ENCODE measurements around the gene DMKN. TPM values are rescaled to one million over a fixed set of nuclear protein-coding genes. Genes with fewer than 3 reads are reported as not detected.
A peak's percentile ranks its signal among the peaks of the same experiment; 100 is the strongest.

DMKN gene
- total and polyA plus RNA-seq, 8 donors: 92.5 to 140 (median 111) TPM

DNA sequence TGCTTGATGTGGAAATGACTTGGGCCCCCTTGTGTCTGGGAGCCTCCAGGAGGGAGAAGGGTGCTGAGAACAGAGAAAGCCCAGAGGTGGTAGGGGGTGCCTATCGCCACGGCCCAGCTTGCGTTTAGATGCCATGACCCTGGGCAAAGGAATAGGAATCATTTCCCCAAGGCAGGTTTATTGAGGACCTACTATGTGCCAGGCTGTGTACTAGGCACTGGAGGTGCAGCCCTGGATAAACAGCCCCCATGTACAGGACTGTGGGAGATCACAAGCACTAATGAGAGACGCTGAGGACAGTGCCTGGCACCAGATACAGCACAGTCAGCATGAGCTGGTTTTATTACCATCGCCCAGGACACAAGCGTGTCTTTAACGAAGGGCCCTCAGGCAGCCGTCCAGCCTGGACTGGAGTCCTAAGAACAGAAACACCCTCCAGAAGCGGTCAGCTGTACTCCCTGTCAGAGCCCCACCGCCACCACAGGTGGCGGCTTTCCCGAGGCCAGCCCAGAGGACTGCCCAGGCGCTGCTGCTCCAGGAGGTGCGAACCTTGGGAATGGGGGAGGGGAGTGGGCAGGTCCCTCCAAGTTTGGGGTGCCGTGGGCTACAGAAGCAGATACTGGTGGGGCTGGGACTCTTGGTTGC, 36.6 kb upstream of the DMKN start:
- Histone ChIP-seq H3K9me3 (no peaks in the 10 kb centered on the region), H3K4me3 (no peak overlapping the region), H3K36me3 (peaks cover 0 to 15% of the 10 kb centered on the region in 2 donors), H3K27ac (no peak overlapping the region), H3K27me3 (peaks cover 0 to 1% of the 10 kb centered on the region in 2 donors), H3K4me1 (peaks cover 9 to 13% of the 10 kb centered on the region in 2 donors)
- DNase-seq (no peak), ATAC-seq (no peak)
- intact Hi-C loops (cut with DNase I): no loop called here
- TF ChIP-seq, protein P1, sequence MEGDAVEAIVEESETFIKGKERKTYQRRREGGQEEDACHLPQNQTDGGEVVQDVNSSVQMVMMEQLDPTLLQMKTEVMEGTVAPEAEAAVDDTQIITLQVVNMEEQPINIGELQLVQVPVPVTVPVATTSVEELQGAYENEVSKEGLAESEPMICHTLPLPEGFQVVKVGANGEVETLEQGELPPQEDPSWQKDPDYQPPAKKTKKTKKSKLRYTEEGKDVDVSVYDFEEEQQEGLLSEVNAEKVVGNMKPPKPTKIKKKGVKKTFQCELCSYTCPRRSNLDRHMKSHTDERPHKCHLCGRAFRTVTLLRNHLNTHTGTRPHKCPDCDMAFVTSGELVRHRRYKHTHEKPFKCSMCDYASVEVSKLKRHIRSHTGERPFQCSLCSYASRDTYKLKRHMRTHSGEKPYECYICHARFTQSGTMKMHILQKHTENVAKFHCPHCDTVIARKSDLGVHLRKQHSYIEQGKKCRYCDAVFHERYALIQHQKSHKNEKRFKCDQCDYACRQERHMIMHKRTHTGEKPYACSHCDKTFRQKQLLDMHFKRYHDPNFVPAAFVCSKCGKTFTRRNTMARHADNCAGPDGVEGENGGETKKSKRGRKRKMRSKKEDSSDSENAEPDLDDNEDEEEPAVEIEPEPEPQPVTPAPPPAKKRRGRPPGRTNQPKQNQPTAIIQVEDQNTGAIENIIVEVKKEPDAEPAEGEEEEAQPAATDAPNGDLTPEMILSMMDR (IDR thresholded peaks at IDR 0.05): no peak

DNA sequence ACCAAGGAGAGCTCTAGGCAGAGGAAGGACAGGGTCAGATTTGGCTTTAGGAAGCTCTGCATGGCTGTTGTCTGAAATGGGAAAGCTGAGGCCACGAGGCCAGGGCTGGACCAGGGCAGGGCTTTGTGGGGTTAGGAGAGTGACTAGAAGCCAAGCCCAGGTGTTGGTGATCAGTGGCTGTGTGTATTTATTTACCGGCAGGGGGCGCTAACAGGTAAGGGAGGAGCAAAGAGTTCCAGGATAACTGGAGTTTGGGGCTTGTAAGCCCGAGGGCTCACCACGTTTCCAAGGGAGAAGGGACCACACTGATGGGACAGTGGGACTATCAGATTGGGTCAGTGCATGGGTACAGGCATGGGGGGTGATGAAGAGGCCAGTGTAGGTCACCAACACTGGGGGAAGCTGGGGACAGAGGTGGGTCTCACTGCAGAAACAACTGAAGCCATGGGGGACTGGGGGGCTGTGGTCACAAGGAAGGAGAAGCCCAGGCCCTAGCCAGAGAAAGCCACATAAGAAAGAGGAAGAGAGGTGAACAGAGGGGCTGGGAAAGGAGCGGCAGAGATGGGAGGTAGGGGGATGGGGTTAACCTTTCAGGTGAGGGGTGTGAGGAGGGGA, 35.8 kb upstream of the DMKN start:
- TF ChIP-seq, protein P1 (IDR thresholded peaks at IDR 0.05): peak; percentile 71 to 75
- intact Hi-C loops (cut with DNase I): no loop called here
- Histone ChIP-seq H3K27me3 (no peaks in the 10 kb centered on the region), H3K36me3 (peaks cover 0 to 15% of the 10 kb centered on the region in 2 donors), H3K4me1 (peaks cover 9 to 20% of the 10 kb centered on the region in 2 donors), H3K27ac (no peak overlapping the region), H3K4me3 (no peak overlapping the region), H3K9me3 (no peaks in the 10 kb centered on the region)
- peak in 1 of 4 donors; percentile 58 for DNase-seq
- peak; percentile 24 for ATAC-seq

DNA sequence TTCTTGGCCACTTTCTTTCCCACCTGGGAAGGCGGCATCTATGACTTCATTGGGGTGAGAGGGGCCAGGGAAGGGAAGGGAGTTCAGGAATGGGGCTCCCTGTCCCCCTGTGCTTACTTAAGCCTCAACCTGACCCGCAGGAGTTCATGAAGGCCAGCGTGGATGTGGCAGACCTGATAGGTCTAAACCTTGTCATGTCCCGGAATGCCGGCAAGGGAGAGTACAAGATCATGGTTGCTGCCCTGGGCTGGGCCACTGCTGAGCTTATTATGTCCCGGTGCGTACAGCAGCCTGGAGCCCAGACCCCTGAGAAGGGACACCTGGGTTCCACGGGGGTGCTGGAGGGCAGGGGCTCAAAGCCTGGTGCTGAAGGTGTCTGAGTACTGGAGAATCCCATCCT, 33.1 kb upstream of the DMKN start:
- peaks cover 9 to 23% of the 10 kb centered on the region in 2 donors for H3K4me1 ChIP-seq
- intact Hi-C loops (cut with DNase I): no loop called here
- DNase-seq (no peak), ATAC-seq (no peak)
- no peak overlapping the region for H3K27ac ChIP-seq
- H3K27me3 ChIP-seq: no peaks in the 10 kb centered on the region
- H3K4me3 ChIP-seq: peak overlapping the region; percentile 75 to 95
- TF ChIP-seq, protein P1 (IDR thresholded peaks at IDR 0.05): no peak
- peaks cover 0 to 15% of the 10 kb centered on the region in 2 donors for H3K36me3 ChIP-seq
- H3K9me3 ChIP-seq: no peaks in the 10 kb centered on the region

DNA sequence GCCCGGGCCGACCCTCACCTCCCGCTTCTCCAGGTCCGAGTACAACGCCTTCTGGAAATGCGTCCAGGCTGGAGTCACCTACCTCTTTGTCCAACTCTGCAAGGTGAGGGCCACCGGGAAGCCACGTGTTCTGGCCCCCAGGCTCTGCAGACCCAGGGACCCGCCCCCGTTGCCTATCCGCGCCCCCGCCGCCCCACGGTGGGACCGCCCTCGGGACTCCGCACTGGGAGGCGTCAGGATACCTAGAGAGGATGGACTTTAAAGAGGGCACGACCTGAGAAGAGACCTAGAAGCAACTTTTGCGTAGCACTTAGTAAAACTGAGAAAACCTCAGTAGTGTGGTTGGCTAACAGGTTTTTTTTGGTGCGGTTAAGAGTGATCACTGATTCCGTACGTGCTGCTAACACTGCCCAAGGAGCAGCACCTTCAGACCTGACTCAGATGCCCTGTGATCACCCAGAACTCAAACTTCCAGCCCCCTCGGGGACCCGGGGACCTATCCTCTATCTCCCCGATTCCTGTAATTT, 32.5 kb upstream of the DMKN start:
- no peaks in the 10 kb centered on the region for H3K9me3 ChIP-seq
- peak; percentile 51 for ATAC-seq
- DNase-seq: no peak
- H3K27ac ChIP-seq: peak overlapping the region; percentile 34 to 82
- H3K27me3 ChIP-seq: no peaks in the 10 kb centered on the region
- H3K4me1 ChIP-seq: peaks cover 9 to 23% of the 10 kb centered on the region in 2 donors
- intact Hi-C loops (cut with DNase I): no loop called here
- TF ChIP-seq, protein P1 (IDR thresholded peaks at IDR 0.05): no peak
- peak overlapping the region; percentile 75 to 95 for H3K4me3 ChIP-seq
- peaks cover 0 to 10% of the 10 kb centered on the region in 2 donors for H3K36me3 ChIP-seq
